Measurements from ENCODE around the gene ATG3. TPM values are rescaled to one million over a fixed set of nuclear protein-coding genes. Genes with fewer than 3 reads are reported as not detected.
A peak's percentile ranks its signal among the peaks of the same experiment; 100 is the strongest.

ATG3 gene
- 69.7 and 73.2 TPM in 2 replicates for total RNA-seq (2014; rRNA removed; shearing (Covaris generic))

- DNase-seq (ENCODE audit: low read depth in 1 of 2, low spot score in 2 of 2) = peak; percentile 97 to 99
- H3K27me3 ChIP-seq (replicated peaks) = no peaks in the 10 kb centered on the region
- peak within 1 kb of the TSS; percentile 79 for H3K27ac ChIP-seq
- H3K36me3 ChIP-seq = peaks cover 13% of the 10 kb centered on the region; the same call in 1 of the 2 replicates
- no peaks in the 10 kb centered on the region for H3K9me3 ChIP-seq (replicated peaks)
- H3K4me1 ChIP-seq (replicated peaks) = peaks cover 4% of the 10 kb centered on the region; the same call in 1 of the 2 replicates
- peak within 1 kb of the TSS; percentile 53 for H3K4me3 ChIP-seq
These were observed at the start of gene ATG3, which contains the start of gene SLC35A5 for GRCh38 chr3:112561734-112562529. ATG3 (minus strand) TSS chr3:112561962; CDS start chr3:112561528, 434 bp downstream. SLC35A5 (plus strand) TSS chr3:112562045; CDS start chr3:112563404, 1,359 bp downstream.

DNA sequence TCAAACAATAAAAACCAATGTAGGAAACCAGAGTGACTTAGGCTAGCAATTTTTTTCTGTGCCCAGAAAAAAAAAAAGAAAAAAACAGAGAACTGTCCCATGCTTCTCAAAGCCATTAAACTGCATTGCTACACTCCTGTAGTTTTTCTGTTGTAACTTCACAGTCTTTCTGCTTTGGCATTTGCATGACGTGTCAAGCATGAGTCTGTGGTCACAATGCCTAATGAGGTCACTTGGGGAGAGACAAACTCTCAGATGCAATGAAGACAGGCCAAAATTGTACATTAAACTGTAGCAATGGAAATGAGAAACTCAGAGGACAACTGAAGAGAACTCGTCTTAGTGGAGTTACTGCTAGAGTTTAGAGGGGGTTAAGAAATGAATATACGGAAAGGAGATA is 48.4 kb upstream of the ATG3 start:
- H3K4me3 ChIP-seq = no peak overlapping the region
- no peaks in the 10 kb centered on the region for H3K27me3 ChIP-seq (replicated peaks)
- DNase-seq (ENCODE audit: low read depth in 1 of 2, low spot score in 2 of 2) = no peak
- H3K9me3 ChIP-seq (replicated peaks) = no peaks in the 10 kb centered on the region
- no peak overlapping the region for H3K27ac ChIP-seq
- H3K4me1 ChIP-seq (replicated peaks) = peaks cover 4% of the 10 kb centered on the region
- peaks cover 27% of the 10 kb centered on the region for H3K36me3 ChIP-seq

- Histone ChIP-seq H3K27me3 (replicated peaks) (no peaks in the 10 kb centered on the region), H3K36me3 (peaks cover 23% of the 10 kb centered on the region), H3K27ac (no peak overlapping the region), H3K4me1 (replicated peaks) (peaks cover 14% of the 10 kb centered on the region), H3K4me3 (no peak overlapping the region), H3K9me3 (replicated peaks) (no peaks in the 10 kb centered on the region)
- DNase-seq (ENCODE audit: low read depth in 1 of 2, low spot score in 2 of 2) = no peak
These were observed 46.1 kb upstream of the ATG3 start for GRCh38 chr3:112607863-112608262.

GRCh38 chr3:112606098-112606497 is 44.3 kb upstream of the ATG3 start:
- Histone ChIP-seq H3K4me1 (replicated peaks) (peaks cover 14% of the 10 kb centered on the region), H3K27me3 (replicated peaks) (no peaks in the 10 kb centered on the region), H3K9me3 (replicated peaks) (no peaks in the 10 kb centered on the region), H3K4me3 (no peak overlapping the region), H3K36me3 (peaks cover 23% of the 10 kb centered on the region), H3K27ac (no peak overlapping the region)
- no peak for DNase-seq (ENCODE audit: low read depth in 1 of 2, low spot score in 2 of 2)

DNA sequence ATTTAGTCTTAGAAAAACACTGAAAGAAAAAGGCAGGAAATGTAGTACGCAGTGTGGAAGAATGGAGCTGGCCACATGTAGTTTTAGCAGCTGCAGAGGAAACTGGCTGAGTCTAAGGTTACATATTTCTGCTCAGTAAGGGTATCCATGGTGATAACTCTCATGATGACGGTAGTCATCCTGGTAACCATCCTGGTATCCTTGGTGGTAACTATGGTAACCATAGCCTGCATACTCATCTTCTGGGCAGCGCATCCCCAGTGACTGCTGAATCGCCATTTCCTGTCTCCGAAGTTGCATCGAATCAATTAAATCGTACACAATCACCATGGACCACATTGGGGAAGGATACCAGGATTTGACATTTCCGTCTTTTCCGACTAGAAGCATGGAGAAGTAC is 43.5 kb upstream of the ATG3 start:
- Histone ChIP-seq H3K36me3 (peaks cover 22% of the 10 kb centered on the region), H3K27ac (0 out of 2 replicates have a peak overlapping the region, but pooled peaks have one; percentile 14)

GRCh38 chr3:112604536-112604935 is 42.8 kb upstream of the ATG3 start:
- no peaks in the 10 kb centered on the region for H3K27me3 ChIP-seq (replicated peaks)
- H3K4me1 ChIP-seq (replicated peaks) = peaks cover 14% of the 10 kb centered on the region
- DNase-seq (ENCODE audit: low read depth in 1 of 2, low spot score in 2 of 2) = peak in 1 of 2 experiments; percentile 11
- 0 out of 2 replicates have a peak overlapping the region, but pooled peaks have one; percentile 14 for H3K27ac ChIP-seq
- H3K4me3 ChIP-seq = no peak overlapping the region
- peaks cover 15% of the 10 kb centered on the region for H3K36me3 ChIP-seq
- no peaks in the 10 kb centered on the region for H3K9me3 ChIP-seq (replicated peaks)

More for the DNA sequence above, 43.5 kb upstream of the ATG3 start:
- H3K4me1 ChIP-seq (replicated peaks) = peaks cover 14% of the 10 kb centered on the region
- no peaks in the 10 kb centered on the region for H3K27me3 ChIP-seq (replicated peaks)
- no peak overlapping the region for H3K4me3 ChIP-seq
- no peak for DNase-seq (ENCODE audit: low read depth in 1 of 2, low spot score in 2 of 2)
- H3K9me3 ChIP-seq (replicated peaks) = no peaks in the 10 kb centered on the region

- no peak overlapping the region for H3K27ac ChIP-seq
These were observed 40.6 kb upstream of the ATG3 start for GRCh38 chr3:112602217-112602838.

GRCh38 chr3:112598731-112599130 is 37.0 kb upstream of the ATG3 start:
- no peaks in the 10 kb centered on the region for H3K4me1 ChIP-seq (replicated peaks)
- H3K4me3 ChIP-seq = no peak overlapping the region
- no peaks in the 10 kb centered on the region for H3K27me3 ChIP-seq (replicated peaks)
- no peak overlapping the region for H3K27ac ChIP-seq
- peaks cover 3% of the 10 kb centered on the region; the same call in 1 of the 2 replicates for H3K36me3 ChIP-seq
- no peaks in the 10 kb centered on the region for H3K9me3 ChIP-seq (replicated peaks)
- DNase-seq (ENCODE audit: low read depth in 1 of 2, low spot score in 2 of 2) = no peak

More at GRCh38 chr3:112602217-112602838, 40.6 kb upstream of the ATG3 start:
- DNase-seq (ENCODE audit: low read depth in 1 of 2, low spot score in 2 of 2) = no peak
- H3K9me3 ChIP-seq (replicated peaks) = no peaks in the 10 kb centered on the region
- peaks cover 15% of the 10 kb centered on the region for H3K36me3 ChIP-seq
- H3K27me3 ChIP-seq (replicated peaks) = no peaks in the 10 kb centered on the region
- H3K4me1 ChIP-seq (replicated peaks) = peaks cover 14% of the 10 kb centered on the region
- no peak overlapping the region for H3K4me3 ChIP-seq

DNA sequence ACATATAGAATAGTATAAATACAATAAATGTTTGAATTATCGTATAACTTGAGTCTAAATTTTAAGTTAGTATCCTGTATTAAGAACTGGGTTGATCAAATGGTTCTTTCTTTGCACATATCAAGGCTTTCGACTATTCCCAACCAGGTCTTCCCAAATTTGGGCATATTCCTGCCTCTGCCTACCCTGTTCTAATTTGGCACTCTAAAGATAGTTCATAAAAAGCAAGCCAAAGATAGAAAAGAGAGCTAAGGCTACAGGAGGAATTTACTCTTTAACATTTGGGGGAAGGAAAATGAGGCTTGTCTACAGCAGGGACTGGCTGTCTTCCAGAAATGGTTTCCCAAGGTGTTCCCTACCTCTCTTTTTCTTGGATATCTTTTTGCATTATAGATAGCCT is 36.2 kb upstream of the ATG3 start:
- H3K4me1 ChIP-seq (replicated peaks) = no peaks in the 10 kb centered on the region
- no peaks in the 10 kb centered on the region for H3K27me3 ChIP-seq (replicated peaks)
- H3K27ac ChIP-seq = no peak overlapping the region
- DNase-seq (ENCODE audit: low read depth in 1 of 2, low spot score in 2 of 2) = no peak
- H3K9me3 ChIP-seq (replicated peaks) = no peaks in the 10 kb centered on the region
- no peak overlapping the region for H3K4me3 ChIP-seq
- H3K36me3 ChIP-seq = peaks cover 6% of the 10 kb centered on the region; the same call in 1 of the 2 replicates

DNA sequence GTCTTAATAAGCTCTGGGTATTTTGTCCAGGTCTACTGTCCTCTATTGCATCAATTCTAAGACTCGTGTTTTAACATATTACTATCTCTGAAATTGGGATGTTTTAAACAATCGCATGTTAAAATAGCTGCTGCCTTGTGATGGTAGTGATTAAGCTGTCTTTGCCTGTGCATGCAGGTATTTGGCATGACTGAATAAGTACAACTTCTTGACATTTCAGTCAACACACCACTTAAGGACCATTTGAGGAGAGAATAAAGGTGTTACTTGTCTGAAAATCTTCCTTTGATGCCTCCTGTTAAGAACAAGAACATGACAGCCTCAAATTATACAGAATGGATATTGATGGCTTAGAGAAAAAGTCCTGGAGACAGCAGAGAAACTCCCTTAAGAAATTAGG is 33.1 kb upstream of the ATG3 start:
- no peaks in the 10 kb centered on the region for H3K27me3 ChIP-seq (replicated peaks)
- no peak for DNase-seq (ENCODE audit: low read depth in 1 of 2, low spot score in 2 of 2)
- H3K4me3 ChIP-seq = no peak overlapping the region
- peaks cover 6% of the 10 kb centered on the region; the same call in 1 of the 2 replicates for H3K36me3 ChIP-seq
- no peaks in the 10 kb centered on the region for H3K4me1 ChIP-seq (replicated peaks)
- H3K9me3 ChIP-seq (replicated peaks) = no peaks in the 10 kb centered on the region
- no peak overlapping the region for H3K27ac ChIP-seq

- no peak overlapping the region for H3K27ac ChIP-seq
- no peak for DNase-seq (ENCODE audit: low read depth in 1 of 2, low spot score in 2 of 2)
- no peaks in the 10 kb centered on the region for H3K4me1 ChIP-seq (replicated peaks)
- H3K4me3 ChIP-seq = no peak overlapping the region
- no peaks in the 10 kb centered on the region for H3K9me3 ChIP-seq (replicated peaks)
- peaks cover 6% of the 10 kb centered on the region; the same call in 1 of the 2 replicates for H3K36me3 ChIP-seq
- no peaks in the 10 kb centered on the region for H3K27me3 ChIP-seq (replicated peaks)
These were observed 31.5 kb upstream of the ATG3 start for GRCh38 chr3:112593258-112593657.

- Histone ChIP-seq H3K27ac (no peak overlapping the region), H3K27me3 (replicated peaks) (no peaks in the 10 kb centered on the region), H3K36me3 (peaks cover 17% of the 10 kb centered on the region), H3K9me3 (replicated peaks) (no peaks in the 10 kb centered on the region), H3K4me3 (no peak overlapping the region), H3K4me1 (replicated peaks) (no peaks in the 10 kb centered on the region)
- DNase-seq (ENCODE audit: low read depth in 1 of 2, low spot score in 2 of 2) = no peak
These were observed 25.6 kb upstream of the ATG3 start for GRCh38 chr3:112587336-112587735.

- Histone ChIP-seq H3K9me3 (replicated peaks) (no peaks in the 10 kb centered on the region), H3K27me3 (replicated peaks) (no peaks in the 10 kb centered on the region), H3K27ac (no peak overlapping the region), H3K36me3 (peaks cover 24% of the 10 kb centered on the region), H3K4me3 (no peak overlapping the region), H3K4me1 (replicated peaks) (no peaks in the 10 kb centered on the region)
- no peak for DNase-seq (ENCODE audit: low read depth in 1 of 2, low spot score in 2 of 2)
These were observed 24.0 kb upstream of the ATG3 start for GRCh38 chr3:112585782-112586181.

- Histone ChIP-seq H3K36me3 (peaks cover 32% of the 10 kb centered on the region), H3K27ac (no peak overlapping the region), H3K4me1 (replicated peaks) (peaks cover 5% of the 10 kb centered on the region), H3K9me3 (replicated peaks) (no peaks in the 10 kb centered on the region), H3K27me3 (replicated peaks) (no peaks in the 10 kb centered on the region), H3K4me3 (no peak overlapping the region)
- DNase-seq (ENCODE audit: low read depth in 1 of 2, low spot score in 2 of 2) = no peak
These were observed 21.3 kb upstream of the ATG3 start for GRCh38 chr3:112583105-112583504.
